HL-60 (cell line): ENCODE measurements around the gene GNPTAB.

Experiments
- DNase-seq, 2 experiments: peaks; one replicate each; pipeline ENCODE4 v3.0.0-alpha.2; 2010 to 2020; ENCODE audit warnings: low read depth in 1 of 2, low spot score in 1 of 2
- H3K27ac ChIP-seq: fragments of 250-450 bp; sonication (Bioruptor Pico); replicated peaks from 2 replicates; pipeline ENCODE4 v1.5.1; 2020; ENCODE audit warnings: mild to moderate bottlenecking, moderate library complexity
- H3K27me3 ChIP-seq: fragments of 250-450 bp; sonication (Bioruptor Pico); 2 replicates; pipeline ENCODE4 v1.5.1; 2021; ENCODE audit warnings: mild to moderate bottlenecking, moderate library complexity; ENCODE audit not compliant: insufficient read depth, poor library complexity, severe bottlenecking
- H3K4me3 ChIP-seq: replicated peaks from 2 replicates; pipeline ENCODE4 v1.5.1; 2011; ENCODE audit warnings: mild to moderate bottlenecking, control low read depth, low read length; ENCODE audit not compliant: insufficient read depth
- GABPA ChIP-seq: IDR thresholded peaks from 2 replicates; pipeline ENCODE4 v1.6.1; 2012; ENCODE audit warnings: low read depth
- POLR2AphosphoS5 ChIP-seq: IDR thresholded peaks from 2 replicates; pipeline ENCODE4 v1.6.1; 2012; ENCODE audit warnings: low read depth
- SPI1 ChIP-seq: IDR thresholded peaks from 2 replicates; pipeline ENCODE4 v1.6.1; 2012; ENCODE audit warnings: low read depth, mild to moderate bottlenecking, borderline replicate concordance
- TF ChIP-seq, protein P1 (sequence below): IDR thresholded peaks from one replicate; pipeline ENCODE4 v1.5.1; 2011; ENCODE audit warnings: low read length, control low read depth, inconsistent platforms; ENCODE audit not compliant: insufficient read depth
- TF ChIP-seq, protein P2 (sequence below): IDR thresholded peaks from 2 replicates; pipeline ENCODE4 v1.6.1; 2012; ENCODE audit warnings: low read depth; ENCODE audit not compliant: insufficient replicate concordance

Gene GNPTAB

DNA sequence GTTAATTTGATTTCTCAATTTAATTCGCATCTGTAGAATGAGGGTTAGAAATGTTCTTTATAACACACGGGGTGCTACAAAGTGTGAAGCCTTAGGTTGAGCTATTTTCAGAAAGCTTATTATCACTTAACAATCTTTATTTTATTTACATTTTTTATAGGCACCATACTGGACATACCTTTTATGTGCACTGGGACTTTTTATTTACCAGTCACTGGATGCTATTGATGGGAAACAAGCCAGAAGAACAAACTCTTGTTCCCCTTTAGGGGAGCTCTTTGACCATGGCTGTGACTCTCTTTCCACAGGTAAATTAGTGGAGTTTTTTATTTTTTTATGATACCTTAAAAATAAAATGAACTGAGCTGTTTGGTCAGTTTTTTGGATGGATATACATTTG is 116.8 kb downstream of the GNPTAB start:
- Histone ChIP-seq H3K27ac (no peak overlapping the region), H3K27me3 (no peaks in the 10 kb centered on the region), H3K4me3 (no peak overlapping the region)
- TF ChIP-seq GABPA (no peak), SPI1 (no peak), POLR2AphosphoS5 (no peak)
- TF ChIP-seq, protein P1, sequence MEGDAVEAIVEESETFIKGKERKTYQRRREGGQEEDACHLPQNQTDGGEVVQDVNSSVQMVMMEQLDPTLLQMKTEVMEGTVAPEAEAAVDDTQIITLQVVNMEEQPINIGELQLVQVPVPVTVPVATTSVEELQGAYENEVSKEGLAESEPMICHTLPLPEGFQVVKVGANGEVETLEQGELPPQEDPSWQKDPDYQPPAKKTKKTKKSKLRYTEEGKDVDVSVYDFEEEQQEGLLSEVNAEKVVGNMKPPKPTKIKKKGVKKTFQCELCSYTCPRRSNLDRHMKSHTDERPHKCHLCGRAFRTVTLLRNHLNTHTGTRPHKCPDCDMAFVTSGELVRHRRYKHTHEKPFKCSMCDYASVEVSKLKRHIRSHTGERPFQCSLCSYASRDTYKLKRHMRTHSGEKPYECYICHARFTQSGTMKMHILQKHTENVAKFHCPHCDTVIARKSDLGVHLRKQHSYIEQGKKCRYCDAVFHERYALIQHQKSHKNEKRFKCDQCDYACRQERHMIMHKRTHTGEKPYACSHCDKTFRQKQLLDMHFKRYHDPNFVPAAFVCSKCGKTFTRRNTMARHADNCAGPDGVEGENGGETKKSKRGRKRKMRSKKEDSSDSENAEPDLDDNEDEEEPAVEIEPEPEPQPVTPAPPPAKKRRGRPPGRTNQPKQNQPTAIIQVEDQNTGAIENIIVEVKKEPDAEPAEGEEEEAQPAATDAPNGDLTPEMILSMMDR = no peak
- DNase-seq = no peak

- Histone ChIP-seq H3K27ac (no peak overlapping the region), H3K27me3 (no peaks in the 10 kb centered on the region), H3K4me3 (no peak overlapping the region)
- DNase-seq = no peak
- TF ChIP-seq, protein P1 = no peak
- TF ChIP-seq POLR2AphosphoS5 = no peak
- TF ChIP-seq GABPA = no peak
- TF ChIP-seq, protein P2, sequence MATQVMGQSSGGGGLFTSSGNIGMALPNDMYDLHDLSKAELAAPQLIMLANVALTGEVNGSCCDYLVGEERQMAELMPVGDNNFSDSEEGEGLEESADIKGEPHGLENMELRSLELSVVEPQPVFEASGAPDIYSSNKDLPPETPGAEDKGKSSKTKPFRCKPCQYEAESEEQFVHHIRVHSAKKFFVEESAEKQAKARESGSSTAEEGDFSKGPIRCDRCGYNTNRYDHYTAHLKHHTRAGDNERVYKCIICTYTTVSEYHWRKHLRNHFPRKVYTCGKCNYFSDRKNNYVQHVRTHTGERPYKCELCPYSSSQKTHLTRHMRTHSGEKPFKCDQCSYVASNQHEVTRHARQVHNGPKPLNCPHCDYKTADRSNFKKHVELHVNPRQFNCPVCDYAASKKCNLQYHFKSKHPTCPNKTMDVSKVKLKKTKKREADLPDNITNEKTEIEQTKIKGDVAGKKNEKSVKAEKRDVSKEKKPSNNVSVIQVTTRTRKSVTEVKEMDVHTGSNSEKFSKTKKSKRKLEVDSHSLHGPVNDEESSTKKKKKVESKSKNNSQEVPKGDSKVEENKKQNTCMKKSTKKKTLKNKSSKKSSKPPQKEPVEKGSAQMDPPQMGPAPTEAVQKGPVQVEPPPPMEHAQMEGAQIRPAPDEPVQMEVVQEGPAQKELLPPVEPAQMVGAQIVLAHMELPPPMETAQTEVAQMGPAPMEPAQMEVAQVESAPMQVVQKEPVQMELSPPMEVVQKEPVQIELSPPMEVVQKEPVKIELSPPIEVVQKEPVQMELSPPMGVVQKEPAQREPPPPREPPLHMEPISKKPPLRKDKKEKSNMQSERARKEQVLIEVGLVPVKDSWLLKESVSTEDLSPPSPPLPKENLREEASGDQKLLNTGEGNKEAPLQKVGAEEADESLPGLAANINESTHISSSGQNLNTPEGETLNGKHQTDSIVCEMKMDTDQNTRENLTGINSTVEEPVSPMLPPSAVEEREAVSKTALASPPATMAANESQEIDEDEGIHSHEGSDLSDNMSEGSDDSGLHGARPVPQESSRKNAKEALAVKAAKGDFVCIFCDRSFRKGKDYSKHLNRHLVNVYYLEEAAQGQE = no peak
- TF ChIP-seq SPI1 = no peak
Measured at GRCh38 chr12:101713059-101713682, 117.6 kb downstream of the GNPTAB start.

DNA sequence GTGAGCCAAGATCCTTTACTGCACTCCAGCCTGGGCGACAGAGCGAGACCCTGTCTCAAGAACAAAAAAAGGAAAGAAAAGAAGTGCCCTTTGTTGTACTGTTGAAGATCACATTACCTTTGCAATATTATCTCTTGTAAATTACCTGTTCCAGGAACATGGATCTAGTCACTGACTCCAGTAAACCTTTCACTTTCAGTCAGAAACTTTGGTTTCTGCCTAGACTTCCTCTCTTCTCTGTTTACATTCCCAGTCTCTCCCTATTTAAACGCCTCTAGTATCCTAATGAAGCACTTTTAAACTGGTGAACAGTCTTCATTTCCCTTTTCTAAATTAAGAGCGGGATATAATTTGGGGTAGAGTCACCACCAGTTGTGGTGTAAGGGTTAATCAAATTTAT is 120.5 kb downstream of the GNPTAB start:
- TF ChIP-seq, protein P2 = no peak
- TF ChIP-seq SPI1 (no peak), GABPA (no peak), POLR2AphosphoS5 (no peak)
- TF ChIP-seq, protein P1 = no peak
- DNase-seq = no peak
- no peak overlapping the region for H3K27ac ChIP-seq
- no peak overlapping the region for H3K4me3 ChIP-seq
- H3K27me3 ChIP-seq = no peaks in the 10 kb centered on the region

DNA sequence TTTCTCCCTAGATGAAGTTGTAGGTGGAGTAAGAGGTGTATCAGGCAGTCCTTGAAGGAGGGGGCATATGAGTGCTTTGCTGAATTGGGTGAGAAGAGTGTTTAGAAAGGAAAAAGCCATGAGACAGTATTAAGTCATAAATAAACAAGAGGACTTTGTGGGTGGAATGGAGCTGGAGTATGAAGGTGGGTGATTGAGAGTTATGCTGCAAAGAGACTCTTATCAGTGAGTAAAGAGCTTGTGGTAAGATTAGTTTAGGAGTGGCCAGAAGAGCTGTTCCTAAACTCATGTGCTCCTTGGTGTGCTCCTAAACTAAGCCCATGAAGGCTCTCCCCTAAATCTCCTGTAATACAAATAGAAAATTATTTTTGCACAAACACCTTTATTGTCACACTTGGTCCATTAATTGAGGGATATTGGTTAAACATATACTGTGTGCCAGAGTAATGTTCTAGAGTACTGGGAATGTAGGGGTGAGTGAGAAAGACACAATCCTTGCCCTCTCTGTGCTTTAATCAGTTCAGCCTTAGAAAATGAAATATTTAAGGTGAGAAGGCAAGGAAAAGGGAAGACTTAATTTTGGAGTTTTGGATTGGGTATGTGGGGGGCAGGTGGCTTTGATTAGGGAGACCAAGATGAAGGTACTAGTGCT is 123.5 kb downstream of the GNPTAB start:
- Histone ChIP-seq H3K27ac (no peak overlapping the region), H3K27me3 (no peaks in the 10 kb centered on the region), H3K4me3 (no peak overlapping the region)
- no peak for DNase-seq
- no peak for TF ChIP-seq POLR2AphosphoS5
- TF ChIP-seq, protein P1 = no peak
- TF ChIP-seq SPI1 = no peak
- no peak for TF ChIP-seq GABPA
- TF ChIP-seq, protein P2 = no peak
